Stimulated activated CD4-positive, alpha-beta T cell treated with anti-CD3 and anti-CD28 coated beads, Interleukin-15, amount 100 ng/mL, for 1 hour (primary cell): ENCODE results near the gene STXBP5.

ENCODE experiments used
- DNase-seq, 2 donors: peaks; one replicate each; pipeline ENCODE4 v3.0.0-alpha.2; 2020; ENCODE audit warnings: low read depth in 1 of 2, low spot score in 1 of 2

STXBP5 gene

DNA sequence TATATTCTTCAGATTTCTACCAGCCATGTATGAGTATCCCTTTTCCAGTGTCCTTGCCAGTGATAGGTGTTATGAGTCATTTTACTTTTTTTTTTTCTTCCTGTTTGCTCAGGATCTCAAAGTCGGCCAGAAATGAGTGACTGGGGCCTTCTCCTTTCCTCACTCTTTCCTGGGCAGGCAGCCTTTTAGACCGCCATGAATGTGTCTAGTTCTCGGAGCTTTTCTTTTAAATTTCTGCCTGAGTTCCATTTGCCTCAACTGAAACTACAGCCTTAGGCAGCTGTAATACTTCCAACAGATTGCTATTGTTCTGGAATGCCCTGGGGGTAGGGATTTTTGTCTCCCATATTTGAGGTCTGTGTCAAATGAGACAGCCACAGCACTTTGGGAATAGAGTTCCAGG lies 83.7 kb downstream of the STXBP5 start:
- DNase-seq = no peak

DNA sequence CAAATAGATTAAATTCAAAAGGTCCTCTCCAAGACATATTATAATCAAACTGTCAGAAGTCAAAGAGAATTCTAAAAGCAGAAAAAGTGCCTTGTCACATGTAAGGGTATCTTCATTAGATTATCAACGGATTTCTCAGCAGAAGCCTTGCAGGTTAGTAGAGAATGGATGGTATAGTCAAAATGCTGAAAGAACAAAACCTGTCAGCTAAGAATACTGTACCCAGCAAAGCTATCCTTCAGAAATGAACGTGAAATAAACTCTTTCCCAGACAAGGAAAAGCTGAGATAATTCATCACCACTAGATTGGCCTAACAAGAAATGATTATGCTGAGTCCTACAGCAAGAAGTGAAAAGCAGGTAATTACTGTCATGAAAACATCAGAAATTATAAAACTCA lies 92.9 kb downstream of the STXBP5 start:
- no peak for DNase-seq

DNA sequence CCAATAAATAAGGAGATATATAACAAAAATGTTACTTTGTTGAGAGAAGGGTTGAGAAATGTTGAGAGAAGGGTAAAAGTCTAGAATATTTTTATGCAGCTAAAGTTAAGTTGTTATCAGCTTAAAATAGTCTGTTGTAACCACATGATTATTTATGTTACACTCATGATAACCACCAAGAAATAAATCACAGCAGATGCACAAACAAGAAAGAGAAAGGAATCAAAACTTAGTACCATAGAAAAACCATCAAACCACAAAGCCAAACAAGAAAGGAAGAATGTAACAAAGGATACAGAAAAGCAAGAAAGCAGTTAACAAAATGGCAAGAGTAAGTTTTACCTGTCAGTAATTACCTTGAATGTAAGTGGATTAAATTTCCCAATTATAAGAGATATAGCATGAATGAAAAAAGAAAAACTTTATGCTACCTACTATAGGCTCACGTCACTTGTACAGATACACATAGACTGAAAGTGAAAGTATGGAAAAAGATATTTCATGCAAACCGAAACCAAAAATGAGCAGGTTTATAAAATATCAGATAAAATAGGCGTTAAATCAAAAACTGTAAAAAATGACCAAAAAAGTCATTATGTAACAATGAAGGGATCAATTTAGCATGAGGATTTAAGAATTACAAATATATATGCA lies 93.6 kb downstream of the STXBP5 start:
- DNase-seq = no peak

DNA sequence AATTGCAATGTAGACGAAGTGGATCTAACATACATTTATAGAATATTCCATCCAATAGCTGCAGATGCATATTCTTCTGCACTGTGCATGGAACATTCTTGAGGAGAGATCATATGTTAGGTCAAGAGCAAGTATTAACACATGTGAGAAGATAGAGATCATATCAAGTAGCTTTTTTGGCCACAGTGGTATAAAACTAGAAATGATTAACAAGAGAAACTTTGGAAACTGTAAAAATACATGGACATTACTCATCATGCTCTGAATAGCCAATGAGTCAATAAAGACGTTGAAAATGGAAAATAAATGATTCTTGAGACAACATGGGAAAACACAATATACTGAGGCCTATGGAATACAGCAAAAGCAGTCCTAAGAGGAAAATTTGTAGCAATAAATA lies 94.2 kb downstream of the STXBP5 start:
- no peak for DNase-seq

DNA sequence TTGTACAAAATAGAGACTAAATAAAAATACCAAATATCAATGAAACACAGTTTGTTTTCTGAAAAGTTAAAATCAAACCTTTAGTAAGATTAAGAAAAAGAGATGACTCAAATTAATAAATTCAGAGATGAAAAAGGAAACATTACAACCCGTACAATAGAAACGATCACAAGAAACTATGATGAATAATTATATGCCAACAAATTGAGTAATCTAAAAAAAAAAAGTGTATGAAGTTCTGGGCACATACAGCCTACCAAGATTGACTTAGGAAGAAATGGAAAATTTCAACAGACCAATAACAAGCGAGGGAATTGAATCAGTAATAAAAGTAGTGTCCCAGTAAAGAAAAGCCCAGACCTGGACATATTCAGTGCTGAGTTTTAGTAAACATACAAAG lies 94.8 kb downstream of the STXBP5 start:
- DNase-seq = no peak

DNA sequence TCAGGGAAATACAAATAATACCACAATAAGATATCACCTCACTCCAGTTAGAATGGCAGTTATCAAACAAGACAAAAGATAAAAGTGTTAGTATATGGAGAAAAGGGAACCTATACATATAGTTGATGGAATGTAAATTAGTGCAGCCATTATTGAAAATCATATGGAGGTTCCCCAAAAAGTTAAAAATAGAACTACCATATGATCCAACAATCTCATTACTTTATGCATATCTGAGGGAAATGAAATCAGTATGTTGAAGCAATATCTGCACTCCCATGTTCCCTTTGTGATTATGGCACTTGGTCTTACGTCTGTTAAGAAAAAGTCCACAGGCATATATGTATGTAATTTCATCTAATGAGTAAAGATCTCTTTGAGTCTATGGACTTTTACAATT lies 96.9 kb downstream of the STXBP5 start:
- DNase-seq = no peak

DNA sequence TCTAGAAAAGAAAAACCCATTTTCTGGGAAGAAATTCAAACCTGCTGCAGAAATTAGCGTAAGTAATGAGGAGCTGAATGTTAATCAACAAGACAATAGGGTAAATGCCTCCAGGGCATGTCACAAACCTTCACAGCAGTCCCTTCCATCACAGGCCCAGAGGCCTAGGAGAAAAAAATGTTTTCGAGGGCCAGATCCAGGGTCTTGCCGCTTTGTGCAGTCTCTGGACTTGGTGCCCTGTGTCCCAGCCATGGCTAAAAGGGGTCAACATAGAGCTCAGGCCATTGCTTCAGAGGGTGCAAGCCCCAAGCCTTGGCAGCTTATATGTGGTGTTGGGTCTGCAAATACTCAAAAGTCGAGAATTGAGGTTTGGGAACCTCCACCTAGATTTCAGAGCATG lies 99.8 kb downstream of the STXBP5 start:
- DNase-seq = no peak

DNA sequence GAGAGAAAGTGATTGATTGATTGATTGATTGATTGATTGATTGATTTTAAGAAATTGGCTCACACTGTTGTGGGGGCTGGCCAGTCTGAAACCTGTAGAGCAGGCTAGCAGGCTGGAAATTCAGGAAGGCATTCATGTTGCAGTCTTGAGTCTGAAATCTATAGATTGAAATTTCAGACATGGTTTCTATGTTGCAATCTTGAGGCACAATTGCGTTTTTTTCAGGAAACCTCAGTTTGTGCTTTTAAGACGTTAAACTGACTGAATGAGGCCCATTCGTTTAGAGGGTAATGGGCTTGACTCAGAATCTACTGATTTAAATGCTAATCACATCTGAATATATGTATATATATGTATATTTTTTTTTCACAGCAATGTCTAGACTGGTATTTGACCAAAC lies 106.3 kb downstream of the STXBP5 start:
- DNase-seq = no peak

DNA sequence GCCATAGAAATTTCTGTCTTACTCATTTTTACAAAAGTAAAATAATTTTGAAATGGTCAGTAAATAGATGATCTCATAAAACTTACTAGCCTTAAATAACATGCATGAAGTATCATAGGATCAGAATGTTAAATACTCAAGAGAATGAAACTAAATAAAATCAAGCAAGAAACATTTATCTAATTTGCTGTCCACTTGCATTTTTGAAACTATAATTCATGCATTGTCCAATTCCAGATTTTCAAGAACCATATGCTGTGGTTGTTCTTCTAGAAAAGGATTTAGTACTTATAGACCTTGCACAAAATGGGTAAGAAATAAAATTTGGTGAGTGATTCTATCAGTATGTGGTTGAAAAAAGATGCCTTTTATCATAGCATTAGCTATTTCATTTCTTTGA lies 107.0 kb downstream of the STXBP5 start:
- DNase-seq = no peak

DNA sequence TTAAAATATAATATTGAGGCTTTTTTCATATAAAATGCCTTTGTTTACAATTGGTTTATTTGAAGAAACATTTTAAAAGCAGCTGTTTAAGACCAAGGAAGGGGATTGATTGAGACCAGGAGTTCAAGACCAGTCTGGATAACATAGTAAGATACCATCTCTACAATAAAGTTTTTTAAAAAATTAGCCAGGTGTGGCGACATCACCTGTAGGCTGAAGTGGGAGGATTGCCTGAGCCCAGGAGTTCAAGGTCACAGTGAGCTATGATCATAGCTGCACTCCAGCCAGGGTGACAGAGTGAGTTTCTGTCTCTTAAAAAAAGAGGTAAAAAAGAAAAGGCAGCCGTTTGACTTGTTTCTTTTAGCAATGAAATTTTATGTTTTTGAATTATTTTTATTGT lies 117.0 kb downstream of the STXBP5 start:
- DNase-seq = no peak

DNA sequence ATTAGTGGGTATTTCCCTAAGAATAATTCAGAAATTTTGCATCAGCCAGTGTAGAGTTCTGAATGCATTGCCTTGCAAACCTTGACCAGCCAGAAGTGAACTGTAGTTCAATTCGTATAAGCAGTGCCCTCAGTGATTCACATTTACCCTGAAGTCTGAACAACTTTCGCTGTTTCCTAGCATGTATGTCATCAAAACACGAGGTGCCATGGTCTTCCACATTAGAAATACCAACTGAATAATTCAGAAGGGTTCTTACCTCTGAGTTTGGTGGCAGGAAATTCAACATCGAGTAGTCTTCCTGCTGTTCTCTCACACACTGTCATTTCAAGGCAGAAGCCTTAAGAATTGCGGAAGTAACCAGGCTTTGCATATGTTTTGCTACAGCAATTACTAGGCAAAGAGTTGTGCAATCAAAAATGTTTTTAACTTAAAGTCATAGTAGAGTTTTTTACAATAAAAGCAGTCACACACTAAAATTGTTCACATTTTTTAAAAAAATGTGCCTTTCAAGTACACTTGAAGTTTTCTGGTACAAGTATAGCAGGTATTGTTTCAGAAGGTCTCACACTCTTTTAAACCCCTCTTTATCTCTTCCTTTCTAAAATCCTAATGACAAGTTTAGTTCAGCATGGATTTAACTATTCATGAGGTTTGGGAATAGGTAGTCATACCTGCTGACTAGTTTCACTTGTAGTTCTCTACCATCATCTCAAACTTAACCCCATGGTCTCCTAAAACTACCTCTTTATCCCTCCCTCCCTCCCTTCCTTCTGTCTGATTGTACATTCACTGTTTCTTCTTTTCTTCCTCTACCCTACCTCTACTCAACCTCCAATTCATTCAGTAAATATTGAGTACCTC lies 118.3 kb downstream of the STXBP5 start:
- no peak for DNase-seq

DNA sequence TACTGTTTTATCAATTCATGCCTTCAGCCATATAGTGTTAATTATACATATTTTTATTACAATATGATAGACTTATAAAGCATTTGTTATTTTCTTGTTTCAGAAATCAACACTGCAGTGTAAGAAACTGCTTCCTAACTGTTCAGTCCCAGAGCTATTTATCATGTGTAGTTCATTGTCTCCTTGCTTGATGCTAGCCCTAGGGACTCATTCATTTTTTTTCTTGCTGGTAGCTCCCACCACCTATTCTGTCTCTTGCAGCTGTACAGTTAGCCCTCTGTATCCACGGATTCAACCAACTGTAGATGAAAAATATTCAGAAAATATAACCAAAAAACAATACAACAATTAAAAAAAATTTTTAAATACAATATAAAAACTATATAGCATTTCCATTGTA lies 121.3 kb downstream of the STXBP5 start:
- no peak for DNase-seq

DNA sequence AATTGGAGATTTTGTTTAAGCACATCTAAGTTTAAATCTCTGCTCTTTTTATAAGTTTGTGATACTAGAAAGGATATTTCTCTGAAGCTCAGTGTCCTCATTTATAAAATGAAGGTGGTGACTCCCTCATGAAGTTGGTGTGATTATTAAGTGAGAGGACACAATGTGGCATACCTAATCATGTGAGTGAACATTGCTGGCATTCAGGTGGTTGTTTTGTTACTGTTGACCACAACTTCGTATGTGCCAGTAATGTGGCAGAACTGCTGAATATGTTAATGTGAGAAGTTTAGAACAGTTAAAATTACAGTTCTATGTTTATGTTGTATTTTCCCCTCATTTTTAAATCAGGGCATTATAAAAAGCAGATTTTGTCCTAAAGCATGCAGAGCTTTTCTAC lies 127.2 kb downstream of the STXBP5 start:
- DNase-seq = no peak

DNA sequence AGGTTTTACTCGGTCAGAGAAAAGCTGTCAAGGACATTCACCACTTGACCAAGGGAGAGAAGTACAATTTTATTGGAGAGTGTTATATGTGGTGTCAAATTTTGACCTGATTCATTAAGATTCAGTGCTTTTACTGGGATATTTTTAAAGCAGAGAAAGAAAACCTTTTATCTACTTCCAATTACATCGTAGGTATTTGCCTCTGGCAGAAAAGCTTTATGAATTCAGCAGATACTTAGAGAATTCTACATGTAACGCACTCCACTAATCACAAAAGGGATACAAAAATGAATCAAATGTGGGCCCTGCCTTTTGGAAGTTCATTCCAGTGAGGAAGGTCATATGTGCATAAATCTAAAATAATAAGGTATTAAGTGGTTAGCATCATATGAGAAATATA lies 133.7 kb downstream of the STXBP5 start:
- no peak for DNase-seq

DNA sequence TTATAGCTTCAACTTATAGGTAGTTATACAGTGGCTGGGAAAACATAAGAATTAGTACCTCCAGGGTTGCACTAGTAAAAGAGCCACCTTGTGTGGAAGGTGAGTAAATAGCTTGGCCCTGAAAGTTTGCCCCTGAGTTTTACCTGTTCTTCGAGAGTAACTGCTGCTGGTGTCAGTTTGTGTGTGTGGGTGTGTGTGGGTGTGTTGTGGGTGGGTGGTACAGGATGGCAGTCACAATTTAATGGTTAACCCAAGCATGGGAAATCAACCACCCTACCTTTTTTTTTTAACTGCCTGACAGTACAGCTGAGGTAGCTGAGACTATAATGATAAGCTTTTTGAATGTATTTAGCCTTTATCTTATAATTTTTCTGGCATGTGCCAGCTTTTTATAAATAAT lies 137.3 kb downstream of the STXBP5 start:
- DNase-seq = no peak

DNA sequence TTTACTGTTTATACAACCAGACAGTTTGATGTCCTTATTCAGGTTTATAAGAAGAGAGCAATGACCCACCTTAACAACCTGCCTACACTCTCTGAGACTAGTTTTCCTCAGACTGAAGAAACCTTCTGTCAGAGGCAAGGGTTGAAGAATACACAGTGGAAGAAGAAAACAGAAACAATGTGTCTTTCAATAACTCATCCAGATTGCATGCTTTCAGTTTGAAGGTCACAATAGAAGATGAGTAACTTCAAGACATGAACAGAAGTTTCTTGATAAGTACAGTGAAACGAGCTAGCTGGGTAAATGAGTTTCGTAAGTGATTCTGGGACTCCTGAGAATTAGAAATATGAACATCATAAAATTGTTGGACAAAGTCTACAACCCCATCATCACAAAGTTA lies 141.7 kb downstream of the STXBP5 start:
- no peak for DNase-seq

DNA sequence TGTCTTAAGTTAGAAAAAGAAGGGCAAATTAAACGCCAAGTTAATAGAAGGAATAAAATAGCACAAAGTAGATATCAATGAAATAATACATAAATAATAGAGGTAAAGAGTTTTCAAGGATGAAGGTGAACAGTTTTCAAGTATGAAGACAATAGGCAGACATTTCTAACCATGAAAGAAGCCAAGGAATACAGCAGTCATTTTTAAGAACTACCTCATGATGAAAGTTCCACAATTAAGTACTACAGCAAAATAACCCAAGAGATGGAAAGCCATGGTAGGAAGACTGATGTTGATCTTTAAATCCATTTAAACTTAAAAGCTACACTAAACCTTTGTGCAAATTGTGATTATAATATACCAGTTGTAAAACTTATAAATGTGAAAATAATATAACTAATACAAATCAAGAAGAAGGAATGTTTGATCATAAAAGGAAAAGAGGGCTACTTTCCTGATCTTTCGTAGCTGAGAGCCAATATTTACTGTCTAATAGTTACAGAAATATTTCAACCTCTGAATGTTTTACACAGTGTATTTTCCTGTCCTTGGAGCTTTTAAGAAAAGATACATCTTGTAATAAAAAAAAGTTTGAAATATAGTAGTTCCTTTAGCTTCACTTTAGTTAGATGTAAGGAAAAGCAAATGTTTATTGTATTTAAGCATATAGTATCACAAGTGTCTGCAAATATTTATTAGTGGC lies 143.1 kb downstream of the STXBP5 start:
- no peak for DNase-seq

DNA sequence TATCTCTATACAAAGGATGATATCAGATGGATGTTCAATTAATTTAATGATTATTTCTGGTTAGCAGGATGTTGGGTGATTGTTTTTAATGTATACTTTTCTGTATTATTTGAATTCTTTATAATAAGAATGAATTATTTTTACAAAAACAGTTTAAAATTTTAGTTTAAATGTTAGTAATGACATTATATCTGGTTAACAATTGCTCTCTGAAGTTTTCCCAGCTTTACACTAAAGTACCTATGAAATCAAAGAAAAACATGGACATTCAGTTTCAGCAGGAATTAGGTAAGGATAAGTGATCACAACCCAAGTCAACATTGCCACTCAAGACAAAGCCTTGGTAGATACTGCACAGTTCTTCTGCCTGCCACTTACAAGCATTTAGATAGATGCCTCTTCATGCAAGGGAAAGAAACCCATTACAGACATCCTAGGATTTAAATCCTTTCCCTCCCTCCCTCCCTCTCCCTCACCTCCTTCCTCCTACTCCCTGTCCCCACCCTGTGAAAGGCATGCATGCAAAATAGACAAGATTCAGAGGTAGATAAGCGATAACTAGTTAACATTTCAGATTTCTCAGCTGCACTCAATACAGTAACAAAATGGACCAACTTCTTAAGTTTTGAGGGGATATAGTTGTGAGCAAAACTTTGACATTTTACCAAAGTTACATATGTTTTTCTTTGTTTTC lies 143.8 kb downstream of the STXBP5 start:
- no peak for DNase-seq

DNA sequence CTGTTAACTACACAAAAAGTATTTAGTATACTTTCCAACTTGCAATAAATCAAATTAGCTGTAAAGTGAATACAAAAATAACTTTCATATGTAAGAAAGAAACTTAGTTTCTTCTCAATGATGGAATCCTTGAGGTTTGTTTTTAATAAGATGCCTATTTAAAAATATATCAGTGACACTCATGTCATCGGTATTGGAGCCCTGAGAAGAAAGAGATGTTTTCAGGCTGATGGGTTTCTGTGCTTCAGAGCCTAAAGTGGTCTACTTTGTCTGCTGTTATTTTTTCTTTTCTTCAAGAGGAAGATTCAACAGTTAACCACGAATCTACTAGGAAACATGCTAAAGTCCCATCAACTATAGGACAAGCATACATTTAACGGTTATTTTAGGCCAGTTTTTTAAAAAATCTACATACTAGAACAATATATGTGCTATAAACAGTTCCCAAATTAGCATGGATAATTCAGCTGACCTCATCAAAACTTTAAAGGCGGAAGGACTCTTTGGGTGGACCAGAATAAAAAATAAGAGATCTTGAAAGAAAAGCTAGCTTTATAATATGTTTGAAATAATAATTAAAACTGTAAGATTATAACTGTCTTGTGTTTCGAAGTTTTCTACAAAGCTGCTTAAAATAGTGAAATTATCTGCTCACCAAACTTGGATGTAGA lies 157.2 kb downstream of the STXBP5 start:
- no peak for DNase-seq

DNA sequence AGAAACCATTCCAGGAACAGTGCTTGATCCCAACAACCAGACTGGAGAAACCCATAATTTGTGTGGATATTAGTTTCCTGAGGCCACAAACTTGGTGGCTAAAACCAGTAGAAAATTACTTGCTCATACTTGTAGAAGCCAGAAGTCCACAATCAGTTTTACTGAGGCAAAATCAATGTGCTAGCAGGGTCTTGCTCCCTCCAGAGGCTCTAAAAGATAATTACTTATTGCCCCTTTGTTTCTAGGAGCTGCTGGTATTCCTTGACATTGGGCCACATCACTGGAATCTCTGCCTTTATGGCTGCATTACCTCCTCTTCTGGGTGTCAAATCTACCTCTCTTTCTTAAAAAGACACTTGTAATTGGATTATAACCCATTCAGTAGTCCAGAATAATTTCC lies 162.1 kb downstream of the STXBP5 start:
- DNase-seq = no peak

DNA sequence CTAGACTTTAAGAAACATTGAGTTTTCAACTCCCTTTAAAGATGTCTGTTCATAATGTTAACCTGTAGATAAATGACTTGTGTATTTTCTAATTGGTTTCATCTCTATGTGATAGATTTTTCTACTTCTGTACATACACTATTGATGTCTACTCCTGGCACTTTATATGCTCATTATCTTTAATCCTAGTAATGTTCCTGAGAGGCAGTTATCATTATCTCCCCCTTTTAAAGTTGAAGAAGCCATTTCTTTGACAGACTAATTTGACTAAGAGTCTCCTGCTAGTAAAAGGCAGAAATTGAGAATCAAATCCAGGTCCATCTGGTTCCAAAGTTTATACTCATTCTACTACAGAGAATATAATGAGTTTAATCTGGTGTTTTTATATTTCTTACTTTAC lies 167.1 kb downstream of the STXBP5 start:
- no peak for DNase-seq
